Ascending aorta (tissue), 2 donors: Measurements from ENCODE around the gene CLIP1. TPM values are rescaled to one million over a fixed set of nuclear protein-coding genes. Genes with fewer than 3 reads are reported as not detected.

Experiments
- DNase-seq, 2 donors: peaks; one replicate each; pipeline ENCODE4 v3.0.0-alpha.2; 2019; ENCODE audit warnings: low spot score in 2 of 2
- H3K27ac ChIP-seq, 2 donors: fragments of 200-600 bp; sonication (generic); one replicate each; pipeline ENCODE4 v1.5.1; 2016 to 2017; ENCODE audit warnings: mild to moderate bottlenecking in 1 of 2
- H3K27me3 ChIP-seq: fragments of 200-600 bp; sonication (generic); one replicate; pipeline ENCODE4 v1.5.1; 2017
- H3K36me3 ChIP-seq, 2 donors: fragments of 200-600 bp; sonication (generic); one replicate each; pipeline ENCODE4 v1.5.1; 2016
- H3K4me1 ChIP-seq, 2 donors: fragments of 200-600 bp; sonication (generic); one replicate each; pipeline ENCODE4 v1.5.1; 2016 to 2017; ENCODE audit warnings: mild to moderate bottlenecking in 1 of 2
- H3K4me3 ChIP-seq, 2 donors: fragments of 200-600 bp; sonication (generic); one replicate each; pipeline ENCODE4 v1.5.1; 2016 to 2017; ENCODE audit warnings: mild to moderate bottlenecking in 1 of 2
- H3K9me3 ChIP-seq, 2 donors: fragments of 200-600 bp; sonication (generic); one replicate each; pipeline ENCODE4 v1.5.1; 2016
- CTCF ChIP-seq, 3 experiments: fragments of 200-600 bp in 2 of 3; fragments of 450-650 bp in 1 of 3; sonication (generic) in 2 of 3; IDR thresholded peaks; one replicate each; pipeline ENCODE4 v1.5.1; 2016 to 2019; ENCODE audit warnings: antibody characterized with exemption in 3 of 3, mild to moderate bottlenecking in 1 of 3, moderate library complexity in 1 of 3
- intact Hi-C: fragments of 100-400 bp; cut with DNase I; formaldehyde crosslinking; loops from one replicate; pipeline ENCODE4 v1.15.1; 2023
- total RNA-seq: library from RNA; depleted of rRNA; stranded (reverse); fragments of >200 nt; gene quantifications from one replicate; pipeline ENCODE4 v1.1.0, GENCODE V29; 2016

The CLIP1 gene
- total RNA-seq, 1 donor from 2014 or later, result 44.7 TPM

GRCh38 chr12:122244565-122245371 is 177.7 kb downstream of the CLIP1 start:
- Histone ChIP-seq H3K4me1 (no peaks in the 10 kb centered on the region), H3K4me3 (no peak overlapping the region), H3K36me3 (peaks cover 35 to 61% of the 10 kb centered on the region in 2 donors), H3K27ac (no peak overlapping the region), H3K27me3 (no peaks in the 10 kb centered on the region), H3K9me3 (no peaks in the 10 kb centered on the region)
- TF ChIP-seq CTCF (IDR thresholded peaks at IDR 0.05), result no peak
- intact Hi-C loops, result no loop called here
- DNase-seq, result no peak

- Histone ChIP-seq H3K36me3 (peaks cover 35 to 56% of the 10 kb centered on the region in 2 donors), H3K9me3 (no peaks in the 10 kb centered on the region), H3K4me3 (no peak overlapping the region), H3K27me3 (no peaks in the 10 kb centered on the region), H3K4me1 (no peaks in the 10 kb centered on the region), H3K27ac (no peak overlapping the region)
- intact Hi-C loops, result no loop called here
- DNase-seq, result no peak
- TF ChIP-seq CTCF (IDR thresholded peaks at IDR 0.05), result no peak
Observed at GRCh38 chr12:122243965-122244364, 178.5 kb downstream of the CLIP1 start.

GRCh38 chr12:122238861-122239260 is 183.6 kb downstream of the CLIP1 start:
- no peaks in the 10 kb centered on the region for H3K27me3 ChIP-seq
- no peak for DNase-seq
- no peak for TF ChIP-seq CTCF (IDR thresholded peaks at IDR 0.05)
- peaks cover 47 to 71% of the 10 kb centered on the region in 2 donors for H3K36me3 ChIP-seq
- intact Hi-C loops, result no loop called here
- H3K4me3 ChIP-seq, result no peak overlapping the region
- no peaks in the 10 kb centered on the region for H3K4me1 ChIP-seq
- no peaks in the 10 kb centered on the region for H3K9me3 ChIP-seq
- no peak overlapping the region for H3K27ac ChIP-seq

- Histone ChIP-seq H3K4me1 (no peaks in the 10 kb centered on the region), H3K27ac (no peak overlapping the region), H3K4me3 (no peak overlapping the region), H3K27me3 (no peaks in the 10 kb centered on the region), H3K9me3 (no peaks in the 10 kb centered on the region), H3K36me3 (peaks cover 53 to 74% of the 10 kb centered on the region in 2 donors)
- TF ChIP-seq CTCF (IDR thresholded peaks at IDR 0.05), result no peak
- no peak for DNase-seq
- intact Hi-C loops, result no loop called here
Observed at GRCh38 chr12:122235741-122236140, 186.7 kb downstream of the CLIP1 start.

- TF ChIP-seq CTCF (IDR thresholded peaks at IDR 0.05), result no peak
- no peak overlapping the region for H3K27ac ChIP-seq
- H3K4me3 ChIP-seq, result no peak overlapping the region
- no peaks in the 10 kb centered on the region for H3K4me1 ChIP-seq
- intact Hi-C loops, result no loop called here
- H3K36me3 ChIP-seq, result peaks cover 62 to 67% of the 10 kb centered on the region in 2 donors
- no peak for DNase-seq
- no peaks in the 10 kb centered on the region for H3K9me3 ChIP-seq
- no peaks in the 10 kb centered on the region for H3K27me3 ChIP-seq
Observed at GRCh38 chr12:122232691-122233090, 189.8 kb downstream of the CLIP1 start.
